Islet precursor cell (in vitro differentiated cells): ENCODE measurements around the gene TDP1.
"Not testable (repeated sequence)": the region's sequence is repeated elsewhere in the genome, so short reads cannot be mapped to it uniquely, and the experiment has no call there.

ENCODE experiments used
- DNase-seq: peaks from one replicate; pipeline ENCODE4 v3.0.0-alpha.2; 2018

TDP1 gene

DNA sequence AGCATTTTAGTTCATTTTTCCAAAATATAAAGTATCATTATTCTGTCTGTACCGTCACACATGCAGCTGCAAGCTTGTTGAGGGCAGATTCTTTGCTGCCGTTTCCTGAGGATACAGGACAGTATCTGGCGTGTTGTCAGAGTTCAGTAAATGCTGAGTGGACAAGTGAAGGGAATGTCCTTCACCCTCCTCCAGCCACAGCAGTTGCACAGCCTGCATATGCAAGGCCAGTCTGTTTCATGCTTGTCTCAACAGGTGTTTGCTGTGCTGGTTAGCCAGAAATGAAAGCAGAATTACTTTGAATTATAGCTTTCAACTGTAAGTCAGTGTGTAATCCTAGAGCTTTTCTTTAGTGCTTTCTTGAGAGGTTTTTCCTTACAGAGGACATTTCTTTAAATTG is 36.5 kb downstream of the TDP1 start:
- DNase-seq = no peak

GRCh38 chr14:89996963-89997362 is 41.2 kb downstream of the TDP1 start:
- DNase-seq = no peak

DNA sequence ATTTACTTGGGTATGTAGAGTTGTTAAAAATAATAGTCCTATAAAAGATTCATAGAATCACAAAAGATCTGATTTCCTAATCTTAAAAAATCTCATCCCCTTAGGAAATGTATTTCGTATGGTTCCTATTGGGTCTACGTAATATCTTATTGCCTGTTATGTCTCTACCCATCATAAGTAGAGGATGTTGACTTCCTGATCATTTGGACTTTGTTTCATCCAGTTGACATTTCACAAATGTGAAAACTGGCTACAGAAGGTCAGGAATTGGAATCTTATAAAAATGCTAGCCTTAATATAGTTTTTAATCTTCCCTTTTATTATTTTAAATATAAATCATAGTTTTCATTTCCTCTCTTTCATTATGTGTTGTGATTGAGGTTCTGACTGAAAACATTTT is 45.2 kb downstream of the TDP1 start:
- no peak for DNase-seq

GRCh38 chr14:90003526-90004307 is 48.0 kb downstream of the TDP1 start:
- no peak for DNase-seq

- no peak for DNase-seq
Measured at GRCh38 chr14:90005441-90005840, 49.7 kb downstream of the TDP1 start.

DNA sequence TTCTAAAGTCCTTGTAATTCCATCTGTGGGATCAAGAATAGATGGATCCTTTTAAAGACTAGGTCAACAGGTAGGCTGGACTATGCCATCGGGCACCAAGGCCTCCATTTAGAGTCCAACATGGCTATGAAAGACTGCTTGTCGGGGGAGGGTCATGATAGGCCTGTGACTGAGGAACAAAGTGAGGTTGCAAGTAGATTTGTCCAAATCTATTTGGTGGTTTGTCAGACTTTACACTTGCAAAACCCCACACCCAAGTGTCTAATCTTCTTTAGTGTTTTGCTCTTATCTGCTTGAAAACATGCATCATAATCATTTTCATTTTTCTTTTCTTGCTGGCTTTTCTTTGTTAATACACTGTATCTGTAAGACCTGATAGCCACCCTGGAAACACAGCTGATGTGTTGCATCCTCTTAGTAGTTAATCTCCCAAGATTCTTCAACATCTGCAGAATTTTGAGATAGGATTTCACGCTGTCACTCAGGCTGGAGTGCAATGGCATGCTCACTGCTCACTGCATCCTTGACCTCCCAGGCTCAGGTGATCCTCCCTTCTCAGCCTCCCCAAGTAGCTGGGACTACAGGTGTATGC is 50.3 kb downstream of the TDP1 start:
- DNase-seq = no peak

GRCh38 chr14:90017371-90017770 is 61.6 kb downstream of the TDP1 start:
- DNase-seq = no peak

- no peak for DNase-seq
Measured at GRCh38 chr14:90019824-90020523, 64.2 kb downstream of the TDP1 start.

GRCh38 chr14:90023176-90023896 is 67.6 kb downstream of the TDP1 start:
- peak; percentile 63 for DNase-seq

- DNase-seq = no peak
Measured at GRCh38 chr14:90024910-90025309, 69.2 kb downstream of the TDP1 start.

DNA sequence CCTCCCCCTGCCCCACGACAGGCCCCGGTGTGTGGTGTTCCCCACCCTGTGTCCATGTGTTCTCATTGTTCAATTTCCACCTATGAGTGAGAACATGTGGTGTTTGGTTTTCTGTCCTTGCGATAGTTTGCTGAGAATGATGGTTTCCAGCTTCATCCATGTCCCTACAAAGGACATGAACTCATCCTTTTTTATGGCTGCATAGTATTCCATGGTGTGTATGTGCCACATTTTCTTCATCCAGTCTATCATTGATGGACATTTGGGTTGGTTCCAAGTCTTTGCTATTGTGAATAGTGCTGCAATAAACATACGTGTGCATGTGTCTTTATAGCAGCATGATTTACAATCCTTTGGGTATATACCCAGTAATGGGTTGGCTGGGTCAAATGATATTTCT is 70.9 kb downstream of the TDP1 start:
- DNase-seq = not testable (repeated sequence)

- no peak for DNase-seq
Measured at GRCh38 chr14:90027842-90028241, 72.1 kb downstream of the TDP1 start.

GRCh38 chr14:90034156-90034555 is 78.4 kb downstream of the TDP1 start:
- DNase-seq = no peak

GRCh38 chr14:90034835-90035525 is 79.3 kb downstream of the TDP1 start:
- no peak for DNase-seq

DNA sequence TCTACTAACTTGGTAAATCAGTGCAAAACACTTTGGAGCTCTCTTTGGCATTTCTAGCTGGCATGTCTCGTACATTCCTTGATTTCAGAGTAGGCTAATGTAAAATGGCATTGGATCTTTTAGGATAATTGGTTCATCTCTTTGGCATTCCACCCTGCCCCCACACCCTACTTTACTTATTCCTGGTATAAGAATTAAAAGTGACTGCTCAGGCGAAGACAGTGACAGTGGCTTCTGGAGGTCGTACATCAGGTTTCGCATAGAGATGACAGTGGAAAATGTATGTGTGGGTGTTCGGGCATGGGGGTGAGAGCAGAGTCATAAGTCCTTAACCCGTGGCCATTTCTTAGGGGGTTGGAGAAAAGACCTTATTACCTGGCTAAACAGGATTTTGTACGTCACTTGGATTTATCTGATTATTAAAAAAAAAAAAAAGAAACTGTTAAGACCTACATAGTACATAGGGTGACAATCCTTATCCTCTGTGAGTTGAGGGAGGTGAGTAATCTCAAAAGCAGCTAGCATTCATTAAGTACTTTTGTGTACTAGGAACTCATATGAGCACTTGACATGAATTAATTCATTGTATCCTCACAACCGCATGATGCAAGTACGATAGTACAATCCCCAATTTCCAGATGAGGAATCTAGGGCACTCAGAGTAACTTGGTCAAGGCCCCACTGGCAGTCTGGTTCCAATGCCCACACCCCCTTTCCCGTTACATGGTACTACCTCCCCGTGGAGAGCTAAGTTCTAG is 83.7 kb downstream of the TDP1 start:
- DNase-seq = no peak

GRCh38 chr14:90040411-90040810 is 84.7 kb downstream of the TDP1 start:
- DNase-seq = no peak

GRCh38 chr14:90042496-90043252 is 86.9 kb downstream of the TDP1 start:
- DNase-seq = no peak

DNA sequence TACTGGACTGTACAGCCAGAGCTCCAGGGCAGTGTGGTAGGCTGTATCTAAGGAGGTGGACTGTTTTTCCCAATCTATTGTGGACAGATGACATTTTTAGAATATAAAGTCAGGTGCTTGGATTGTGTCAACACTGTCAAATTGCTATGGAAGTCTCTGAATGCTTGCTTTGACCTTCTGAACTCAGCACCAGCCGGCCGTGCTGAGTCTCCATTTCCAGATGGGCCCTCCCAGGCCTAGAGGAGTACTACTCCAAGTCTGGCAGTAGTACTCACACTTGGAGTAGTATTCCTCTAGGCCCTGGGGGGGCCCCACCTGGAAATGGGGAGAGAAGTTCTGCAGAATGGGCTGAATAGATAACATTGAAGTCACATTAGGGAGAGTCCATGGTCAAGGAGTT is 89.9 kb downstream of the TDP1 start:
- no peak for DNase-seq

DNA sequence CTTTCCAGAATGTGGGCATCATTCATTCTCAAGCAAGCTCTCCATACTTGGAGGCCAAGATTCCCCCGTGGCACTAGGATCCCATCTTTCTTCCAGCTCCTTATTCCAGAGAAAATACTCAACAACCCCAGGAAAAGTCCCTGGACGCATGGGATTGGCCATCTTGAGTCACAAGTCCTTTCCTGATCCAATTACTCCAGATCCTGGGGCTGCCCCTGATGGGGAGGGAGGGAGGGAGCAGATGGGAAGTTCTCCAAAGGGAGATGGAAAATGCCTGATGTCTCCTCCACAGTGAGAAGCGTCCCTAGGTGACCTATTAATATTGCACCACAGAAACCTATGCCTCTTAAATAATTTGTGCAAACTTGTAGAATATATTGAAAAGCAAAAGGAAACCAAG is 93.7 kb downstream of the TDP1 start:
- no peak for DNase-seq

- DNase-seq = peak; percentile 82
Measured at GRCh38 chr14:90050271-90050670, 94.5 kb downstream of the TDP1 start.

DNA sequence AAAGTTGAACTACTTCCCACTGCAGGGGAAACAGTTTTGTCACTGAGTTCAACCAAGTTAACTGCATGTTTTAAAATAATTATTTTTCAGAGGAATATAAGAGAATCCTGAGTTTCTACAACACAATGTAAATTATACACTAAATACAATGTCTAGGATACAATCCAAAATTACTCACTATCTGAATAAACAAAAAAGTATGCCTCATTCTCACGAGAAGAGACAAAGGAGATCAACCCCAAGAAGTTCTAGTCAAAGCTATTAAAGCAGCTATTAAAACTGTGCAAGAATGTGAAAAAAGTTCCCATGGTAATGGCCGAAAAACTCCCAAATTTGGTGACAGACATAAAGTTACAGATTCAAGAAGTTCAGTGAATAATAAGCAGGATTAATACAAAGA is 97.3 kb downstream of the TDP1 start:
- no peak for DNase-seq
